ENCODE results near the gene ALKBH6. TPM values are rescaled to one million over a fixed set of nuclear protein-coding genes. Genes with fewer than 3 reads are reported as not detected.

ALKBH6 gene
- polyA plus RNA-seq, 6 donors from 2014 or later, result 13.7 to 28.9 (median 19.1) TPM

GRCh38 chr19:35978832-35979365 is 35.1 kb downstream of the ALKBH6 start:
- ATAC-seq (ENCODE audit: low read depth in 2 of 2) (no peak), DNase-seq (no peak)
- Mint-ChIP-seq H3K4me3 (no peak overlapping the region), H3K27me3 (peaks cover 27 to 60% (median 52%) of the 10 kb centered on the region in 3 donors), H3K9me3 (no peaks in the 10 kb centered on the region), H3K36me3 (no peaks in the 10 kb centered on the region), H3K4me1 (peaks cover 0 to 6% (median 0%) of the 10 kb centered on the region in 3 donors), H3K27ac (no peak overlapping the region)

GRCh38 chr19:35978271-35978670 is 35.7 kb downstream of the ALKBH6 start:
- H3K4me1 Mint-ChIP-seq, result peaks cover 0 to 5% (median 0%) of the 10 kb centered on the region in 3 donors
- no peak overlapping the region for H3K4me3 Mint-ChIP-seq
- no peak for DNase-seq
- H3K36me3 Mint-ChIP-seq, result no peaks in the 10 kb centered on the region
- H3K27ac Mint-ChIP-seq, result peak overlapping the region in 1 of 6 donors; percentile 37
- H3K27me3 Mint-ChIP-seq, result peaks cover 27 to 55% (median 52%) of the 10 kb centered on the region in 3 donors
- H3K9me3 Mint-ChIP-seq, result no peaks in the 10 kb centered on the region
- ATAC-seq (ENCODE audit: low read depth in 2 of 2), result no peak

- ATAC-seq (ENCODE audit: low read depth in 2 of 2) (peak; percentile 52 to 58), DNase-seq (no peak)
- no peak overlapping the region for H3K4me3 Mint-ChIP-seq
- peaks cover 23 to 54% (median 51%) of the 10 kb centered on the region in 3 donors for H3K27me3 Mint-ChIP-seq
- H3K4me1 Mint-ChIP-seq, result peaks cover 0 to 5% (median 0%) of the 10 kb centered on the region in 3 donors
- H3K9me3 Mint-ChIP-seq, result no peaks in the 10 kb centered on the region
- H3K27ac Mint-ChIP-seq, result peak overlapping the region in 1 of 6 donors; percentile 37
- no peaks in the 10 kb centered on the region for H3K36me3 Mint-ChIP-seq
Observed at GRCh38 chr19:35977446-35978222, 36.4 kb downstream of the ALKBH6 start.

GRCh38 chr19:35975608-35976214 is 38.3 kb downstream of the ALKBH6 start:
- ATAC-seq (ENCODE audit: low read depth in 2 of 2) (no peak), DNase-seq (no peak)
- H3K9me3 Mint-ChIP-seq, result no peaks in the 10 kb centered on the region
- H3K27ac Mint-ChIP-seq, result no peak overlapping the region
- no peaks in the 10 kb centered on the region for H3K36me3 Mint-ChIP-seq
- peaks cover 15 to 48% (median 44%) of the 10 kb centered on the region in 3 donors for H3K27me3 Mint-ChIP-seq
- peaks cover 0 to 5% (median 0%) of the 10 kb centered on the region in 3 donors for H3K4me1 Mint-ChIP-seq
- H3K4me3 Mint-ChIP-seq, result no peak overlapping the region

- Mint-ChIP-seq H3K36me3 (no peaks in the 10 kb centered on the region), H3K27ac (no peak overlapping the region), H3K4me1 (peaks cover 0 to 1% (median 0%) of the 10 kb centered on the region in 3 donors), H3K27me3 (peaks cover 10 to 46% (median 32%) of the 10 kb centered on the region in 3 donors), H3K4me3 (no peak overlapping the region), H3K9me3 (no peaks in the 10 kb centered on the region)
- DNase-seq (no peak), ATAC-seq (ENCODE audit: low read depth in 2 of 2) (no peak)
Observed at GRCh38 chr19:35973487-35973886, 40.5 kb downstream of the ALKBH6 start.

- Mint-ChIP-seq H3K4me1 (no peaks in the 10 kb centered on the region), H3K36me3 (no peaks in the 10 kb centered on the region), H3K27me3 (peaks cover 21 to 33% (median 22%) of the 10 kb centered on the region in 3 donors), H3K4me3 (no peak overlapping the region), H3K9me3 (no peaks in the 10 kb centered on the region), H3K27ac (no peak overlapping the region)
- DNase-seq (no peak), ATAC-seq (ENCODE audit: low read depth in 2 of 2) (no peak)
Observed at GRCh38 chr19:35966771-35967170, 47.2 kb downstream of the ALKBH6 start.

- Mint-ChIP-seq H3K27me3 (peaks cover 27 to 44% (median 35%) of the 10 kb centered on the region in 3 donors), H3K4me3 (no peak overlapping the region), H3K9me3 (peaks cover 0 to 4% (median 0%) of the 10 kb centered on the region in 7 donors), H3K36me3 (peaks cover 3 to 8% of the 10 kb centered on the region in 2 donors), H3K4me1 (peaks cover 2 to 10% (median 3%) of the 10 kb centered on the region in 3 donors), H3K27ac (no peak overlapping the region)
- ATAC-seq (ENCODE audit: low read depth in 2 of 2) (no peak), DNase-seq (no peak)
Observed at GRCh38 chr19:35963514-35963913, 50.5 kb downstream of the ALKBH6 start.

GRCh38 chr19:35960432-35960972 is 53.5 kb downstream of the ALKBH6 start:
- Mint-ChIP-seq H3K36me3 (peaks cover 3 to 8% of the 10 kb centered on the region in 2 donors), H3K4me3 (peak overlapping the region in 4 of 8 donors; percentile 29 to 64 (median 50)), H3K9me3 (peaks cover 0 to 9% (median 5%) of the 10 kb centered on the region in 7 donors), H3K4me1 (peaks cover 4 to 13% (median 11%) of the 10 kb centered on the region in 3 donors), H3K27me3 (peaks cover 20 to 45% (median 32%) of the 10 kb centered on the region in 3 donors), H3K27ac (no peak overlapping the region)
- no peak for ATAC-seq (ENCODE audit: low read depth in 2 of 2)
- no peak for DNase-seq

- H3K9me3 Mint-ChIP-seq, result peaks cover 0 to 9% (median 5%) of the 10 kb centered on the region in 7 donors
- ATAC-seq (ENCODE audit: low read depth in 2 of 2) (no peak), DNase-seq (no peak)
- H3K4me3 Mint-ChIP-seq, result peak overlapping the region in 5 of 8 donors; percentile 16 to 69 (median 44)
- no peak overlapping the region for H3K27ac Mint-ChIP-seq
- peaks cover 6 to 13% (median 11%) of the 10 kb centered on the region in 3 donors for H3K4me1 Mint-ChIP-seq
- H3K36me3 Mint-ChIP-seq, result peaks cover 3 to 8% of the 10 kb centered on the region in 2 donors
- peaks cover 19 to 44% (median 31%) of the 10 kb centered on the region in 3 donors for H3K27me3 Mint-ChIP-seq
Observed at GRCh38 chr19:35959968-35960320, 54.1 kb downstream of the ALKBH6 start.

Other genes with a start within 250 kb of the ALKBH6 start
- under 1 TPM in 1 of 6 donors, not detected in 5; 0.58 TPM for gene ARHGAP33, start 238.6 kb downstream of the ALKBH6 start, polyA plus RNA-seq (ENCODE audit: low read depth in 6 of 6)
- not detected for gene PRODH2, start 201.4 kb downstream of the ALKBH6 start, polyA plus RNA-seq (ENCODE audit: low read depth in 6 of 6)
- gene NPHS1, start 161.7 kb downstream of the ALKBH6 start, polyA plus RNA-seq (ENCODE audit: low read depth in 6 of 6), result not detected
- gene KIRREL2, start 157.3 kb downstream of the ALKBH6 start, polyA plus RNA-seq (ENCODE audit: low read depth in 6 of 6), result not detected
- not detected for gene APLP1, start 145.6 kb downstream of the ALKBH6 start, polyA plus RNA-seq (ENCODE audit: low read depth in 6 of 6)
- gene NFKBID, start 113.7 kb downstream of the ALKBH6 start, polyA plus RNA-seq (ENCODE audit: low read depth in 6 of 6), result 10 to 100 TPM; 13.5 to 79.7 (median 55.3) TPM
- gene HCST, start 111.7 kb downstream of the ALKBH6 start, polyA plus RNA-seq (ENCODE audit: low read depth in 6 of 6), result 10 to 100 TPM; 33.8 to 58.5 (median 47.5) TPM
- 10 to 100 TPM in 2 of 6 donors, 1 to 10 TPM in 4; 3.4 to 28.6 (median 8.3) TPM for gene TYROBP, start 105.9 kb downstream of the ALKBH6 start, polyA plus RNA-seq (ENCODE audit: low read depth in 6 of 6)
- gene LRFN3, start 77.8 kb downstream of the ALKBH6 start, polyA plus RNA-seq (ENCODE audit: low read depth in 6 of 6), result under 1 TPM in 3 of 6 donors, not detected in 3; 0.12 to 0.22 (median 0.14) TPM
- 10 to 100 TPM; 30.0 to 58.0 (median 48.8) TPM for gene SDHAF1, start 19.0 kb downstream of the ALKBH6 start, polyA plus RNA-seq (ENCODE audit: low read depth in 6 of 6)
- under 1 TPM in 1 of 6 donors, not detected in 5; 0.24 TPM for gene SYNE4, start 5.4 kb downstream of the ALKBH6 start, polyA plus RNA-seq (ENCODE audit: low read depth in 6 of 6)
- gene CLIP3, start 18.7 kb upstream of the ALKBH6 start, polyA plus RNA-seq (ENCODE audit: low read depth in 6 of 6), result 1 to 10 TPM in 1 of 6 donors, not detected in 5; 1.8 TPM
- gene THAP8, start 40.1 kb upstream of the ALKBH6 start, polyA plus RNA-seq (ENCODE audit: low read depth in 6 of 6), result 1 to 10 TPM; 1.4 to 7.3 (median 3.6) TPM
- gene WDR62, start 40.7 kb upstream of the ALKBH6 start, polyA plus RNA-seq (ENCODE audit: low read depth in 6 of 6), result under 1 TPM in 2 of 6 donors, not detected in 4; 0.07 to 0.25 TPM
- not detected for gene OVOL3, start 96.9 kb upstream of the ALKBH6 start, polyA plus RNA-seq (ENCODE audit: low read depth in 6 of 6)
- 100 to 1,000 TPM; 112 to 139 (median 126) TPM for gene POLR2I, start 100.7 kb upstream of the ALKBH6 start, polyA plus RNA-seq (ENCODE audit: low read depth in 6 of 6)
- 100 to 1,000 TPM; 142 to 230 (median 163) TPM for gene TBCB, start 101.3 kb upstream of the ALKBH6 start, polyA plus RNA-seq (ENCODE audit: low read depth in 6 of 6)
- 100 to 1,000 TPM in 5 of 6 donors, 10 to 100 TPM in 1; 93.5 to 156 (median 111) TPM for gene CAPNS1, start 125.9 kb upstream of the ALKBH6 start, polyA plus RNA-seq (ENCODE audit: low read depth in 6 of 6)
- gene COX7A1, start 138.2 kb upstream of the ALKBH6 start, polyA plus RNA-seq (ENCODE audit: low read depth in 6 of 6), result not detected
- 1 to 10 TPM in 5 of 6 donors, not detected in 1; 1.5 to 5.2 (median 2.1) TPM for gene ZNF565, start 200.5 kb upstream of the ALKBH6 start, polyA plus RNA-seq (ENCODE audit: low read depth in 6 of 6)
- gene ZNF146, start 200.9 kb upstream of the ALKBH6 start, polyA plus RNA-seq (ENCODE audit: low read depth in 6 of 6), result 10 to 100 TPM; 28.0 to 85.3 (median 67.6) TPM